GM12891 (cell line): ENCODE measurements around the gene RNF151.
A peak's percentile ranks its signal among the peaks of the same experiment; 100 is the strongest.

Experiments
- DNase-seq: peaks from one replicate; pipeline ENCODE4 v3.0.0; 2011; ENCODE audit warnings: low spot score; ENCODE audit not compliant: insufficient read length
- FAIRE-seq: peaks from 2 replicates; lab custom pipeline; 2011; peaks lifted over from hg19 to GRCh38; lab: Jason Lieb, UNC
- PAX5 ChIP-seq: IDR thresholded peaks from 2 replicates; pipeline ENCODE4 v1.6.1; 2011; ENCODE audit warnings: low read length, moderate library complexity, mild to moderate bottlenecking; ENCODE audit not compliant: insufficient read depth, severe bottlenecking
- POLR2A ChIP-seq: IDR thresholded peaks from 2 replicates; pipeline ENCODE4 v1.6.1; 2011; ENCODE audit warnings: low read depth, low read length, control low read depth
- POLR2AphosphoS5 ChIP-seq: IDR thresholded peaks from 2 replicates; pipeline ENCODE4 v1.6.1; 2011; ENCODE audit warnings: low read depth, low read length, control low read depth
- POU2F2 ChIP-seq: IDR thresholded peaks from 2 replicates; pipeline ENCODE4 v1.6.1; 2011; ENCODE audit warnings: low read depth, mild to moderate bottlenecking, control low read depth, low read length, moderate library complexity
- SPI1 ChIP-seq: IDR thresholded peaks from 2 replicates; pipeline ENCODE4 v1.6.1; 2011; ENCODE audit warnings: low read depth, low read length, control low read depth
- TAF1 ChIP-seq: IDR thresholded peaks from 2 replicates; pipeline ENCODE4 v1.6.1; 2011; ENCODE audit warnings: low read depth, low read length, control low read depth

RNF151 gene

DNA sequence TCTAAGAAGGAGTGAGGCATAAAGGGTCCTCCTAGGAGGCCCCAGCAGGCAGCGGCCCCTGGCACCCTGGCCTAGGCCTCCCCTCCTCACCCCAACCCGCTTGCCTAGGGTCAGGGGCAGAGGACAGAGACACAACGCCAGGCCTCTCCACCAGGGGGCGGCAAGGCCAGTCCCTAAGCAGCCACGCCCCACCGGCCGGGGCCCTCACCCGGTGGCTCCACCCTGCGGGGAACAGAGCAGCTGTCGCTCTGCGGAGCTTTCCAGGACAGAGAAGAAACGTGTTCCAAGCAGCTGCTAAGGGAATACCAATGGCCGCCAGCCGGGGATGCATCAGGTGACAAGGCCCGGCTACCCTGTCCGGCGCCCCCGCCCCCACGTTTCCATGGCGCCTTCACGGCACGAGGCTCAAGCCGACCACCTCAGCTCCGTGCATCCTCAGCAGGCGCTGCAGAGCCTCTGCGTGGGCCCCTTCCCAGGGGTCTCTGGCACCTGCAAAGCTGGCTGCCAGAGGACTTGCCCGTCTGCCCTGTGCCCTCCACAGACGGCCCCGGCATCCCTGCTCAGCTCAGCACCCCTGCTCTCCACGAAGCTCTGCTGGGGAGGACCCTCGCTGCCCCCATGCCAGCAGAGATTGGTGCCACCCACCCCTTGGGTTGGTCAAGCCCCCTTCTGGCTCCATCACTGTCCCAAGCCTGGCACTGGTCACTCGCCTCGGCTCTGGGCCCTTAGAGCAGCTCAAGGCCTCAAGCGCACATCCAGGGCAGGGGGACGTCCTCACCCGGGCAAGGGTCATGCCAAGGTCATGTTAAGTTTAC lies 37.4 kb downstream of the RNF151 start:
- FAIRE-seq, result peak; percentile 90
- DNase-seq, result peak; percentile 99
- TF ChIP-seq PAX5 (no peak), SPI1 (no peak), POU2F2 (no peak), POLR2A (no peak), POLR2AphosphoS5 (no peak), TAF1 (no peak)

DNA sequence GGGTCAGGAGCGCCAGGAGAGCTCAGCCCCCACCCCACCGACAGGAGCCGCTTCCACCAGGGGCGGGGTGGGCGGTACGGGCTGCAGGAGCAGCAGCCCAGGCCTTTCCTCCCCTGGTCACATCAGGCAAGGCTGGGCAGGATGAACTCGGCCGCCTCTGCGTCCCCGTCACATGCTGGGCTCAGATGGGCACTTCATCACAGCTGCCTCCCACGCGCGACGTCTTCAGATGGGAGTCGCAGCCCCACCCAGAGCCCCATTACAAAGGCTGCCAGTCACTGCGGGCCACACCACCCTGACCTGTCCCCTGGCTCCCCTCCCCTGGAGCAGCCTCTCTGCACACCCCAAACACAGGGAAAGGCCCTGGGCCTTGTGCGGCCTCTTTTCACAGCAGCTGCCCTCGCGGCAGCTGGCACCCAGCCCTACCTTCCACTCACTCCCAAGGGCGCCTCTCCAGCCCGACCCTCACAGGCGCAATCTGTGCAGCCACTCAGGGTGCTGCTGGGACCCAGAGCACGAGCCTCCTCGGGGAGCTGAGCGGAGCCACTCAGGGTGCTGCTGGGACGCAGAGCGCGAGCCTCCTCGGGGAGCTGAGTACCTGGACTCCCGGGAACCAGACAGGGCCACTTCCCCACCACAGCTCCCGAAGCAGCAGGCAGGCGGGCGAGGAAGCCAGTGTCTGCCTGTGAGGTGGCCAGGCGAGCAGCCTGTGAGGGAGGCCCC lies 38.3 kb downstream of the RNF151 start:
- TF ChIP-seq SPI1 (no peak), POU2F2 (no peak), POLR2AphosphoS5 (no peak), PAX5 (no peak), TAF1 (no peak), POLR2A (no peak)
- DNase-seq (no peak), FAIRE-seq (no peak)

DNA sequence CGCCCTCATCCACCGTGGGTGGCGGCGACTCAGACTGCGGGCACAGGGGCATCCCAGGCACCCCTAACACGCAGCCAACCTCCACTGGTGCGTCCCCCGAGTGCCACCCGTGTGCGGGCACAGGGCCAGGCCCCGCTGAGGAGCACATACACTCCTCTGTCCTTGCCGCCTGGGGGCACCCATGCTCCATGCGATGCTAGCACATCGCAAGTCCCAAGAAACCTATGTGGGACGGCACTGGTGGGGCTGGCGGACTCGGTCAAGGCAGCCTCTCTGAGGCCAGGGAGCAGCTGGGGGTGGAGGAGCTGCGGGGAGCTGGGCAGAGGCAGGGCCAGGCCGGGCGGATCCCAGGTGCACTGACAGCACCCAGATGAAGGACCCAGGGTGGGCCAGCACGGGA lies 39.0 kb downstream of the RNF151 start:
- TF ChIP-seq TAF1, result no peak
- no peak for FAIRE-seq
- no peak for DNase-seq

DNA sequence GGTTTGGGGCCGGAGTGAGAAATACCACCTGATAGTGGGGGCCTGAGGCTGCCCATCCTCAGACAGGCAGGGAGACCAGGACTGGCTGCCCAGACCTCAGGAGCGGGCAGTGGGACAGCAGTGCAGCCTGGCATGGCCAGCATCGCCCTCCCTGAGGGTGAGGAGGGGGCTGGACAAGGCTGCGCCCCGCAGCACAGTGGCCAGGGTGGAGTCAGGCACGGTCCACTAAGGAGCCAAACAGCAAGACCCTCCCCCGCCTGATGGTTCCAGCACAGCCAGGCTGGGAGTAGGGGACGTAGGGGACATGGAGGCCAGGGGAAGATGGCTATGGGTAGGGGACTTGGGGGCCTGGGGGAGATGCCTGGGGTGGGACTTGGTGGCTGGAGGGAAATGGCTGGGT lies 39.7 kb downstream of the RNF151 start:
- TF ChIP-seq POU2F2 (no peak), POLR2A (no peak), TAF1 (no peak), SPI1 (no peak), POLR2AphosphoS5 (no peak), PAX5 (no peak)
- FAIRE-seq, result no peak

DNA sequence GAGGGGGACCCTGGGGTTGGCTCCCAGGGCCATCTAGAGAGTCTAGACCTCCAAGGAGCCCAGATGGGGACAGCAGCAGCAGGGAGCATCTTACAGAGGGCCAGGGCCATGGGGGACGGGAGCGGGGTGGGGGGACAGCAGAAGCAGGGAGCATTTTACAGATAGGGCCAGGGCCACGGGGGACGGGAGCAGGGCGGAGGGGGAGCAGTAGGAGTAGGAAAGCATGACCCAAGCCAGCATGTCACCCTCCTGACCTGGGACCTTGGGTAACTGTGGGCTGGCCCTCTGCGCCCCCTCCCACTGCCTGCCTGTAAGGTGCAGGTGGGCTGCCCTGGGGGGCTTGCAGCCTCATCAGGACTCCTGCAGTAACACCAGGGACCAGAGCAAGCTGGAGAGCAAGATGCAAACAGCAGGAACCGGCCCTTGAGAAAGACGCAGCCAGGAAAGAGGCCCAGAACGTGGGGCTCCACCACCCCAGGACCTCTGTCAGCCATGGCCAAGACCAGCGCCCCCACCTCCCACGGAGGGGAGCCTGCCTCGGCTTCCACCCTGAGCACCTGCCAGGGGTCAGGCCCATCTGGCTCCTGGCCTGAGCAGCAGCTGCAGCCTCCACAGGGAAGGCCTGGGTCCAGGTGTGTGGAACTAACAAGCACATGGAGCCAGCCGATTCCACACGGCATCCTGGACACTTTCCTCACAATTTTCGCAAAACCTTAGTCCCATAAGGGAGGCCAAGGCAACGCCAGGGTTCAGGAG lies 40.6 kb downstream of the RNF151 start:
- no peak for TF ChIP-seq POLR2AphosphoS5
- no peak for TF ChIP-seq POLR2A
- no peak for TF ChIP-seq TAF1
- TF ChIP-seq SPI1, result no peak
- TF ChIP-seq POU2F2, result no peak
- TF ChIP-seq PAX5, result no peak
- no peak for FAIRE-seq
- DNase-seq, result no peak

More for the DNA sequence above, 39.7 kb downstream of the RNF151 start:
- DNase-seq, result no peak

DNA sequence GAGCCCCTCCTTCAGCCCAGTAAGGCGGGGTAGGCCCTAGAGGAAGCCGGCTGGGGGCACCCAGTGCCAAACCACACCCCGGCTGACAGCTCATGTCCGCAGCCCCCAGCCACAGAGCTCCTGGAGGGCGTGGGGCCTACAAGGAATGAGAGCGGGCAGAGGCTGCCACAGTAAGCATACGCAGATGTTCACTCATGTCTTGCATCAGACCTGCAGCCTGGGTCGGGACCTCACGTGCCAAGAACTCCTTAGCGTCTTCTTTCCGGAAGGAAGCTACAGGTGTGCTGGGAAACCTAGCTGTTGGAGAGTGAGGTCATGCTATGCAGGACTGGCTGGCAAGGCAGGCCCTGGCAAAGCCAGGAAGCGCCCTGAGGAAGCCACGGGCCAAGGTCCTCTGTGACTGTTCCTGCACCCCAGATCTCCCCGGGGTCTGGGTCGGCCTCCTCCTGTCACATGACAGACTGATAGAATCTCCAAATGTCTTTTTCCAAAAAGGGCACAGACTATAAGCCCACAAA lies 41.4 kb downstream of the RNF151 start:
- FAIRE-seq (peak; percentile 58), DNase-seq (no peak)
- TF ChIP-seq SPI1 (no peak), TAF1 (no peak), POU2F2 (peak; percentile 46; the same call in 1 of the 2 replicates), PAX5 (no peak), POLR2A (0 out of 2 replicates have a peak, but pooled peaks have one; percentile 31), POLR2AphosphoS5 (peak; percentile 39; the same call in 1 of the 2 replicates)

DNA sequence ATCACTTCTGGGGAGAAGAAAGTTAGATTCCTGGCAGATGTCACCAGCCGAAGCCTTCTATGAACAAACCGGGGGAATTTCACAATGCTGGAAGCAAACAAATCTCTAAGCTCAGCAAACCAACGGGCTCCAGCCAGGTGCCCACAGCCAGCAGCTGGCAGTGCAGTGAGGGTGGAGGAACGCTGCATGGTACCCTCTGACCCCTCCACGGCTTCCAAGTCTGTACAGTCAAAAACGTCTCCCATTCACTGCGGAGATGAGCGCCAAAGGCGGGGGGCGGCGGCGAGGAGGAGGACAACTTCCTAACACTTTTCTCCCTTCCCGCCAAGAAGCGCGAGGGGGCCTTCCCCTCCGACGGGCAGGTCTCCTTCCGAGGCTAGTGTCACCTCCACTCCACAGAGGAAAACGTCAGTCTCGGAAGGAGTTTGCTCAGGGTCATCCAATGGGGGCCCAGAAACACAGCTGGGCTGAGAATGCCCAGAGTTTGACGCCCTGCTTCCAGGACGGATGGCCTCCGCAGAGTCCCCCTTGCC lies 42.0 kb downstream of the RNF151 start:
- peak; percentile 58 for FAIRE-seq
- TF ChIP-seq PAX5, result no peak
- TF ChIP-seq POU2F2, result no peak
- TF ChIP-seq SPI1, result no peak
- no peak for TF ChIP-seq POLR2A
- no peak for TF ChIP-seq TAF1
- no peak for TF ChIP-seq POLR2AphosphoS5
- no peak for DNase-seq

DNA sequence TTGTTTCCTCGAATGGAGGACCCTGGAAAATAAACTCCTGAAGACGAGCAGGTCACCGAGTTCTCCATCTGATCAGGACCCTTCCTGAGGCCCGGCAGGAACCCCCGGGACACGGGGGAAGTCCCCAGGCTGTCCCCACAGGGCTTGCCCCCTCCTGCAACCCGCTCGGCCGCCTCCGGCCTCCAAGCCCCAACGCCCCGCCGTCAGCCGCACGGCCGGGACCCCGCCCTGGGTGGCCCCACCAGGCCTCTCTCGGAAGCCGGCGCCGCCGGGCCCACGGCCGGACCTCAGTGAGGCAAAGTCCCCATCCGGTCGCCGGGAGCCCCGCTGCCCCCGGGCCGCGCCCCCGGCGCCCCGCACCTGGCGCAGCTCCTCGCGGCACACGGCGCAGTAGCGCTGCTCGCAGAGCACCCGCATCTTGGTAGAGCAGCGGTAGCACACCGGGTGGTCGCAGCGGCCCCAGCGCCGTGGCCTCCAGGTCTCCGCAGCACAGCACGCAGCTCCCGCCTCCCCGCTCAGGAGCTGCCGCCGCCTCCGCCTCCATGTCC lies 42.6 kb downstream of the RNF151 start:
- TF ChIP-seq POU2F2 (no peak), SPI1 (no peak), POLR2AphosphoS5 (no peak; the same call in 1 of the 2 replicates), TAF1 (no peak), PAX5 (no peak), POLR2A (no peak; the same call in 1 of the 2 replicates)
- FAIRE-seq (no peak), DNase-seq (no peak)
